ENCODE data around the gene CLUH. TPM values are rescaled to one million over a fixed set of nuclear protein-coding genes. Genes with fewer than 3 reads are reported as not detected.

Gene CLUH
- total RNA-seq, 1 experiment from 2014 or later: 175 TPM

DNA sequence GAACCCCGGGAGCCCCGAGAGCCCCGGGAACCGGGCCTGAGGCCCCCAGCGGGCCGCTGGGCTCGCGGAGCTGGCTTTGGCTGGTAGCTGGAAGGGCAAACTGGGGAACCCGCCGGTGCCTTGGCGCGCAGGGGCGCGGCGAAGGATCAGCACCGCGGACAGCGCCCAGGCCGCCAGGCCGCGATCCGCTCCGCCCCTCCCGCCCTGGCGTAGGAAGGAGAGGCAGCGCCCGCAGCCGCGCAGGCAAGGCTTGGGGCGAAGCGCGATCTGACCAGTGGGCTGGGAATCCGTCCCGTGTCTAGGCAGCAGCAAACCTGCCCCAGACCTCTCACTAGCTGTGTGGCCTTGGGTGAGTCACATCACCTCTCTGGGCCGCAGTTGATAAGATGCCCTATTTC lies 38.2 kb upstream of the CLUH start (continued):
- no peak for TF ChIP-seq EZH2 (IDR thresholded peaks at IDR 0.05)
- TF ChIP-seq ZFX (IDR thresholded peaks at IDR 0.05): no peak
- TF ChIP-seq, protein P1, sequence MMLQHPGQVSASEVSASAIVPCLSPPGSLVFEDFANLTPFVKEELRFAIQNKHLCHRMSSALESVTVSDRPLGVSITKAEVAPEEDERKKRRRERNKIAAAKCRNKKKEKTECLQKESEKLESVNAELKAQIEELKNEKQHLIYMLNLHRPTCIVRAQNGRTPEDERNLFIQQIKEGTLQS (IDR thresholded peaks at IDR 0.05): no peak
- TF ChIP-seq FOSL1 (IDR thresholded peaks at IDR 0.05; ENCODE audit: low read depth): no peak
- no peak for TF ChIP-seq SP1 (IDR thresholded peaks at IDR 0.05; ENCODE audit: low read depth)
- TF ChIP-seq EZH2phosphoT487 (IDR thresholded peaks at IDR 0.05; ENCODE audit: borderline replicate concordance): no peak
- TF ChIP-seq ZNF274 (IDR thresholded peaks at IDR 0.05; ENCODE audit: low read depth, low read length): no peak
- TF ChIP-seq CBX3 (IDR thresholded peaks at IDR 0.05; ENCODE audit: low read depth): peak; percentile 36; the same call in 1 of the 2 replicates
- TF ChIP-seq TCF7L2 (IDR thresholded peaks at IDR 0.05; ENCODE audit: borderline replicate concordance, extremely low read depth, insufficient read depth, insufficient read length): no peak
- TF ChIP-seq CEBPB (IDR thresholded peaks at IDR 0.05; ENCODE audit: low read depth): no peak
- TF ChIP-seq, protein P2, sequence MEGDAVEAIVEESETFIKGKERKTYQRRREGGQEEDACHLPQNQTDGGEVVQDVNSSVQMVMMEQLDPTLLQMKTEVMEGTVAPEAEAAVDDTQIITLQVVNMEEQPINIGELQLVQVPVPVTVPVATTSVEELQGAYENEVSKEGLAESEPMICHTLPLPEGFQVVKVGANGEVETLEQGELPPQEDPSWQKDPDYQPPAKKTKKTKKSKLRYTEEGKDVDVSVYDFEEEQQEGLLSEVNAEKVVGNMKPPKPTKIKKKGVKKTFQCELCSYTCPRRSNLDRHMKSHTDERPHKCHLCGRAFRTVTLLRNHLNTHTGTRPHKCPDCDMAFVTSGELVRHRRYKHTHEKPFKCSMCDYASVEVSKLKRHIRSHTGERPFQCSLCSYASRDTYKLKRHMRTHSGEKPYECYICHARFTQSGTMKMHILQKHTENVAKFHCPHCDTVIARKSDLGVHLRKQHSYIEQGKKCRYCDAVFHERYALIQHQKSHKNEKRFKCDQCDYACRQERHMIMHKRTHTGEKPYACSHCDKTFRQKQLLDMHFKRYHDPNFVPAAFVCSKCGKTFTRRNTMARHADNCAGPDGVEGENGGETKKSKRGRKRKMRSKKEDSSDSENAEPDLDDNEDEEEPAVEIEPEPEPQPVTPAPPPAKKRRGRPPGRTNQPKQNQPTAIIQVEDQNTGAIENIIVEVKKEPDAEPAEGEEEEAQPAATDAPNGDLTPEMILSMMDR (IDR thresholded peaks at IDR 0.05 in 2 of 3, conservative IDR thresholded peaks at IDR 0.05 in 1 of 3; ENCODE audit: borderline replicate concordance in 1 of 3, insufficient read depth in 1 of 3, low read depth in 2 of 3, low read length in 2 of 3): no peak
- no peak for TF ChIP-seq YY1 (IDR thresholded peaks at IDR 0.05; ENCODE audit: extremely low read depth, insufficient replicate concordance, low read depth, low read length)

DNA sequence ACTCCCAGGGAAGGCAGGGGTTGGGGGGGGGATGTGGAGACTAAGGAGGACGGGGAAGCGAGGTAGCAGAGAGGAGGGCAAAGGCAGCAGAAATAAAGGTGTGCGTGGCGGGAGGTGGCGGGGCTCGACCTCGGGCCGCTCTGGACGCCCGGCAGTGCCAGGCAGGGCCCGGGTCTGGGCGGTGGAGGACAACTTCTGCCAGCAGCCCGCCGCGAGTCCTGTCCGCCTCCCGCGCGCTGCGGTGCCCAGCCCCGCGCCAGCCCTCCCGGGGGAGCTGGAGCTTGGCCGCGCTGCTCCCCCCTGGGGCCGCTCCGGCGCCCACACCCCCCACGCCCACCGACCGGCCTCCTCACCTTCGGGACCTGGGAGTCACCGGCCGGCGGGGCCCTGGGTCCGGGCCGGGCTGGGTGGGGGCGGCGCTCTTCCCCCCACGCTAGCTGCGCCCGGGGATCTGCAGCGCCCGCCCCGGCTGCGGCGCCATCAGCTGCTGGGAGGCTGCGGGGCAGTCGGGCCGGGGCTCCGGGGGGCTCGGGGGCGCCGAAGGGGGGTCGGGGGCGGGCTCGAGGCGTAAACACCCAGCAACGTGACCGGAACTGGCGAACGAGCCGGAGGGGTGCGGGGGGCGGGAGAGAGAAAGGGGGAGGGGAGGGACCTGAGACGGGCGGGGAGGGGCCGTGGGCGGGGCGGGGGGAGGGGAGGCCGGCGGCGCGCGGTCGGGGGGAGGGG lies 37.7 kb upstream of the CLUH start, which contains the start of gene CCDC92B:
TSS of gene CCDC92B (minus strand) at position 595 of the 726 bp plus-strand sequence. CDS start 14,507 bp downstream, outside the sequence.
- no peak within 1 kb of the TSS for H3K4me3 ChIP-seq (replicated peaks in 1 of 2; ENCODE audit: low read depth in 1 of 2, low read length in 2 of 2)
- no peaks in the 10 kb centered on the region for H3K79me2 ChIP-seq (ENCODE audit: insufficient read depth, low read length)
- H3K4me1 ChIP-seq (ENCODE audit: control insufficient read depth in 1 of 2, insufficient read depth in 2 of 2, low read length in 2 of 2): peaks cover 2 to 3% of the 10 kb centered on the region in 2 experiments; a peak in 1 of 4 replicates
- intact Hi-C loops (cut with micrococcal nuclease): no loop called here
- ChIA-PET CTCF (no interaction called here), POLR2A (no interaction called here), RAD21 (ENCODE audit: low non-redundant PET in 1 of 2, low total read pairs in 2 of 2, uncharacterized antibody in 2 of 2, unreplicated experiment in 2 of 2) (interaction anchor here in 1 of 2 experiments (0.6 kb wide), 1 partner anchor 699 kb away, joined by 5 read pairs; no protein-coding TSS in a partner anchor)
- H3K9me3 ChIP-seq (ENCODE audit: control insufficient read depth in 1 of 2, insufficient read depth in 1 of 2, low read depth in 1 of 2, low read length in 2 of 2): no peaks in the 10 kb centered on the region
- TF ChIP-seq CEBPB (IDR thresholded peaks at IDR 0.05; ENCODE audit: low read depth): no peak
- H3K9me2 ChIP-seq (ENCODE audit: insufficient read depth): no peaks in the 10 kb centered on the region
- H2AFZ ChIP-seq (ENCODE audit: low read depth, low read length, poor library complexity, severe bottlenecking): no peak within 1 kb of the TSS
- no peak within 1 kb of the TSS for H3K9ac ChIP-seq (ENCODE audit: low read length)
- peaks cover 4% of the 10 kb centered on the region; the same call in 1 of the 2 replicates for H3K27me3 ChIP-seq (ENCODE audit: insufficient read depth, low read length)
- H3K27ac ChIP-seq (ENCODE audit: low read depth, low read length): no peak within 1 kb of the TSS
- peak within 1 kb of the TSS; percentile 47 for H3K4me2 ChIP-seq (ENCODE audit: low read length)
- H4K20me1 ChIP-seq (ENCODE audit: insufficient read depth): no peaks in the 10 kb centered on the region
- ATAC-seq (peak; percentile 7; the same call in 1 of the 2 replicates), DNase-seq (ENCODE audit: low read depth, low spot score) (no peak)
- no TSS peak for BruUV-seq (replicated peaks)
- H3K36me3 ChIP-seq (ENCODE audit: control insufficient read depth in 1 of 2, insufficient read depth in 2 of 2, low read length in 2 of 2): no peaks in the 10 kb centered on the region

Data from HCT116 (cell line).